Transverse colon (tissue), 4 donors: ENCODE data around the gene IL17F.

Experiments
- POLR2AphosphoS5 ChIP-seq, 3 donors: sonication (generic); formaldehyde crosslinking; IDR thresholded peaks; one replicate each; pipeline ENCODE4 v1.6.1; 2016; ENCODE audit warnings: antibody characterized with exemption in 3 of 3
- TF ChIP-seq, protein P1 (sequence below), 5 experiments: fragments of 200-600 bp in 3 of 5; fragments of 450-650 bp in 2 of 5; sonication (generic) in 3 of 5; IDR thresholded peaks; 1 replicate in 2 of 5; 2 replicates in 3 of 5; pipeline ENCODE4 v1.5.1; 2016 to 2017; ENCODE audit warnings: antibody characterized with exemption in 5 of 5, inconsistent platforms in 3 of 5, mild to moderate bottlenecking in 2 of 5, moderate library complexity in 1 of 5

DNA sequence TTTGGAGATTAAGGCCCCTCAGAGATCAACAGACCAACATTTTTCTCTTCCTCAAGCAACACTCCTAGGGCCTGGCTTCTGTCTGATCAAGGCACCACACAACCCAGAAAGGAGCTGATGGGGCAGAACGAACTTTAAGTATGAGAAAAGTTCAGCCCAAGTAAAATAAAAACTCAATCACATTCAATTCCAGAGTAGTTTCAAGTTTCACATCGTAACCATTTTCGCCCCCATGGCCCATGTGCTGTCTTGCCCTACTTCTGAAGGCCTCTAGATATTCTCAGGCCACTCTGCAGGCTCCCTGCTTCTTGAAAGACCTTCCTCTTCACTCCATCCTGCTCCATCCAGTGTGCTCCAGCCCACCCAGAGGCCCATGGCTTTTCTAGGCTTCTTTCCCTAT, 53.9 kb downstream of the IL17F start:
- TF ChIP-seq, protein P1, sequence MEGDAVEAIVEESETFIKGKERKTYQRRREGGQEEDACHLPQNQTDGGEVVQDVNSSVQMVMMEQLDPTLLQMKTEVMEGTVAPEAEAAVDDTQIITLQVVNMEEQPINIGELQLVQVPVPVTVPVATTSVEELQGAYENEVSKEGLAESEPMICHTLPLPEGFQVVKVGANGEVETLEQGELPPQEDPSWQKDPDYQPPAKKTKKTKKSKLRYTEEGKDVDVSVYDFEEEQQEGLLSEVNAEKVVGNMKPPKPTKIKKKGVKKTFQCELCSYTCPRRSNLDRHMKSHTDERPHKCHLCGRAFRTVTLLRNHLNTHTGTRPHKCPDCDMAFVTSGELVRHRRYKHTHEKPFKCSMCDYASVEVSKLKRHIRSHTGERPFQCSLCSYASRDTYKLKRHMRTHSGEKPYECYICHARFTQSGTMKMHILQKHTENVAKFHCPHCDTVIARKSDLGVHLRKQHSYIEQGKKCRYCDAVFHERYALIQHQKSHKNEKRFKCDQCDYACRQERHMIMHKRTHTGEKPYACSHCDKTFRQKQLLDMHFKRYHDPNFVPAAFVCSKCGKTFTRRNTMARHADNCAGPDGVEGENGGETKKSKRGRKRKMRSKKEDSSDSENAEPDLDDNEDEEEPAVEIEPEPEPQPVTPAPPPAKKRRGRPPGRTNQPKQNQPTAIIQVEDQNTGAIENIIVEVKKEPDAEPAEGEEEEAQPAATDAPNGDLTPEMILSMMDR (IDR thresholded peaks at IDR 0.05), result no peak
- TF ChIP-seq POLR2AphosphoS5 (IDR thresholded peaks at IDR 0.05), result no peak
